SK-N-DZ (cell line): ENCODE measurements around the gene ZBTB21.
"Not testable (repeated sequence)": the region's sequence is repeated elsewhere in the genome, so short reads cannot be mapped to it uniquely, and the experiment has no call there.

Source experiments
- DNase-seq: peaks from one replicate; pipeline ENCODE4 v3.0.0-alpha.2; 2015; ENCODE audit warnings: low spot score

ZBTB21 gene

DNA sequence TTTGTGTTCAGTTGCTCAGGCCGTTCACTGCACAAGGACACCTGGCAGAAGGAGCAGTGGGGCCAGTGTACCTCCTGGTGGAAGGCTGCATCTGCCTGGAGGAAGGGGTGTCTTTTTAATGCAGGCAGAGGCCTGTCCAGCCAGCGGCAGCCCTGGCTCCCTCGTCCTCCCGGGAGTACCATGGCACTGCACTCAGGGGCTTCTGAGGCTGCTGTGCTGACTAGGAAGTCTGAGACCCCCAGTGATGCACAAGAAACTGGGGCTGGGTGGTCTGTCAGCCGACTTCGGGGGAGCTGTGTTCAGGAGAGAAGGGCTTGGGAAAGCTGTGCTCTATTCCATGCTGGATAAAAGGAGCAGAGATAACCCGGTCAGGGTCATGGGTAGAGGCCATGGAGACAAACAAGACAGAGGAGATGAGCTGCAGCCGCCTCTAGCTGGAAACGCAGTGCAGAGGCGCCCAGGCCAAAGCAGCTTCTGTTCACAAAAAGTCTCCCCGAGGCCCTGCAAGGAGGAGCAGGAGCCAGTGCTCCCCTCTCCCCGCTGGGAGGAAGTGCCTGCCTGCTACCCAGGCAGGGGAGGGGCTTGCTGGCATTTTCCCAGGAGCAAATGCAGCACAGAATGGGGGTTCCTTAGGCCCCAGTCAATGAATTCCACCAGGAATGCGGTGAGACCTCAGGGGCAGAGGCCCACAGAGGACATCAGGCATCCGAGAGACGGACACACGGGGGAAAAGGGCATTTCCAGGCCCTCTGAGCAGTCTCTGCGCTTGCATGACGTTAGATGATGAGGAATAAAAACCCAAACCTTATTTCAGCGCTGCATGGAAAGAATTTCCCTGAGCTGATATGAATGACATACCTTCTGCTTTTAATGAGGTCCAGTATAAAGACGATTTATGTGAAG is 39.2 kb downstream of the ZBTB21 start:
- DNase-seq = no peak

DNA sequence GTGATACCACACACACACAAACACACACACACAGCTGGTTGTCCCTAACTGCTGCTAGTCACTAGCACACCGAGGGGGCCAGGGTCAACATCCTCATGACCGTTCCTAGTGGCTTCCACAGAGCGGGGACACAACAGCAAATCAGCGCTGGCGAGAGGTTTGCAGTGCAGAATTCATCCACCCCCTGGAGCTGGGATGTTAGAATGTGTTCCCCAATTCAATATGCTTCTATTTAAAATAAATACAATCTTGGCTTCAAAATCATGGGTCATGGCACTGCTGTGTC is 40.1 kb downstream of the ZBTB21 start:
- no peak for DNase-seq

DNA sequence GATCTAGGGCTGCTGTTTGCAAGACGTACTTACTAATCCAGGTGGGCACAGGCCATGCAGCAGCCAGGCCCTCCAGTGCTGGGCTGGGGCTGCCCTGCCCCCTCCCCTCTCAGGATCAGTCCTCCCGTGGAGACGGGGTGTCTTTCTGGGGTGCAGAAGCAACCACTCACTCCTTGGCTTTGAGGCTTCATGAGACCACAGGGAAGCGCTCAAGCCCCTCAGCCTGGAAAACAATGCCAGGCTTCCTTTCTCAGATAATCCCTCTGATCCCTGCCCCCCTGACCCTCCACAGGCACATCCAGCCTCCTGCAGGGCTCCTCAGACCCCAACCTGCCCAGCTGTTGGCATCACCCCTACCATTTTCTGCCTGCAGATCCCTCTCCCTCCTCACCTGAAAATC is 42.5 kb downstream of the ZBTB21 start:
- DNase-seq = no peak

DNA sequence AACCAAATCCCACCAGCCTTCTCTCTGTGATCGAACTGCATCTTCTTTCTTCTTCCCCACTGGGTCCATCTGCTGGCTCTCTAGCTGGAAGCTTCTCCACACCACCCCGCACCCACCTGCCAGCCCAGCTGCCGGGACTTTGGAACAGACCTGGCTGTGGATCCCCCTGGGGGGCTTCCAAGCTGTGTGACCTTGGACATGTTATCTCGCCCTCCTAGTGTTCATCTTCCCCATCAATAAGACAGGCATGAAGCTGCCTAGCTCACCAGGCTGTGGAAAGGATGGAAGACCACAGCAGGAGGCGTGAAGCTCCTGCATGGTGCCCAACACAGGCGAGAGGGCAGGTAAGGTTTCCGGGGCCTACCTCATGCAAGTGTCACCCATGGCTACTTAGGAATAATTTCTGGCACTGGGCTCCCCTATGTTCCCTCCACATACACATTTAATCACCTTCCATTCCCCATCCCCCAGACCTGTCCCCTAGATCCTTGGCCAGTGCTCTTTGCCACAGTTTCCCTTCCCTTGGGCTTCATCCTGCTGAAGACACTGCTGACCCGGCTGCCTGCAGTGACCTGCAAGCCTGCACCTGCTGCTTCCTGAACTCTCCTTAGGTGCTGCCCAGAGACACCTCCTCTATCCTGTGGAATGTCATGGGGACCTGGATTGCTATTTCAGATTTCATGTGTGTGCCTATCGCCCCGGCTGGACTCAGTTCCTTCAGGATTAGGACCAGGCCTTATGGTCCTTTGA is 43.1 kb downstream of the ZBTB21 start:
- no peak for DNase-seq

DNA sequence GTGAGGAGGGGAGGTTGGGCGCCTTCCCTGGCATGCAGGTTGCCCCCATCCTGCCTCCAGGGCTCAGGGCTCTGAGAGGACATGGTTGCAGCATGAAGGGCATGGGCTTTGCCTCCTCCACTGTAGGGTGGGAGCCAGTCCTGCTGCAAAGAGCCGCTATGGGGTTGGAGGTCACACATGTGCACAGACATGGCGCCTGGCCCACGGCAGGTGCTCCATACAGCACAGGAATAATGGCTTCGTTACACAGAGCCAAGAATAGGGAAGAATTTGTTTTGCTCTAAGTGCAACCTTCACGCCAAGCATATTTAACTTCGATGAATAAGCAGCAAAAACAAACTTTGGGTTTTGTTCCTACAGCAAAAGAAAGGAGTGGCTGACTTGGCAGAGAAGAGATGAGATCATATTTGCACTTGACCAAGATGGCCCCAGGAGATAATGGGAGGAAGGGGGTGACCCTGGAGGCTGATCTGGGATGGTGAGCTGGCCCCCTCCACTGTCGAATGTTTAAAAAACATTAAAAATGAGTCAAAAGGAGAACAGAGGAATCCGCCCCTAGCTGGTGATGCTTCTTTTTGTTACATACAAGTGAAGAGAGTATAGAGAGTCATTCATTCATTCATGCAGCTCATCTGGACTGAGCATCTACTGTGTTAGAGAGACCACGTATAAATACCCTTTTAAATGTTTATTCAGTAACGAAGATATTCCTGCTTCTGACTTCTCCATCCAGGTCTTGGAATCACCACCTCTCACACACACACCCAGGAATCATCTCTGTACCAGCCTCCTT is 43.9 kb downstream of the ZBTB21 start:
- DNase-seq = no peak

DNA sequence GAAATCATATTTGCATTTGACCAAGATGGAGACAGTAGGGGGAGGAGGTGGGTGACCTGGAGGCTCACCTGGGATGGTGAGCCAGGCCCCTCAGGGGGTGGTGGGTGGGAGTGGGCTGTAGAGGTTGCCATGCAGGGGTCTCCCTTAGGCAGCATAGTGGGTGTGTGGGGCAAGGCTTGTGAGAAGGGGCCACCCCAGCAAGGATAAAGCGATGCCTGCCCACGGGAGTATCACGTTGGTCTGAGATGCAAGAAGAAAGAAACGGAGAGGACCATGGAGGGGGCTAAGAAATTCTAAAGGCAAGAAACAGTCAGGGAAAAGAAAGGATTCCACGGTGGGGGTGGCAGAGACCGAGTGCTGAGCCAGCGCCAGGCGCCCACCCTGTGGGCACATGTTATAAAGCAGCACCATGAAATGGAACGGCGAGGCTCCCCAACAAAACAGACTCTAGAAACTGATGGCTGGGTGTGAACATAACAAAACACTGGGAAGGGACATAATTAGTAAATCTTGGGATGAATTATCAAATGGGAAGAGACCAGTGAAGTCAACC is 44.6 kb downstream of the ZBTB21 start:
- no peak for DNase-seq

DNA sequence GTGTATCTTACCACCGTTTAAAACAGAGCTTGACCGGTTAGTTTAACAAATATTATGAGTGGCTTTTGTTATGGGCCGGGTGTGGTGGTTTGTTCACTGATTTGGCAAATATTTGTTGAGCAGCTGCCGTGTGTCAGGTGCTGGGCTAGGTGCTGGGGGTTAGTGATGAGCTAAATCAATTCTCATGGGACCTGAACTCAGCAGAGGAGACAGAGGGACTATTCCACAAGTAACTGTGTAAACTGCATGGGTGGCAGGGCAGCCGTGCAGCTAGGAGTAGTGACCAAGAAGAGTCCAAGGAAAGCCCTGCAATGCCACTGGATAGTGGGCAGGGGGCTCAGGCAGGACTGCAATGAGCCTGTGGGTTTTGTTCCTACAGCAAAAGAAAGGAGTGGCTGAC is 45.1 kb downstream of the ZBTB21 start:
- no peak for DNase-seq

DNA sequence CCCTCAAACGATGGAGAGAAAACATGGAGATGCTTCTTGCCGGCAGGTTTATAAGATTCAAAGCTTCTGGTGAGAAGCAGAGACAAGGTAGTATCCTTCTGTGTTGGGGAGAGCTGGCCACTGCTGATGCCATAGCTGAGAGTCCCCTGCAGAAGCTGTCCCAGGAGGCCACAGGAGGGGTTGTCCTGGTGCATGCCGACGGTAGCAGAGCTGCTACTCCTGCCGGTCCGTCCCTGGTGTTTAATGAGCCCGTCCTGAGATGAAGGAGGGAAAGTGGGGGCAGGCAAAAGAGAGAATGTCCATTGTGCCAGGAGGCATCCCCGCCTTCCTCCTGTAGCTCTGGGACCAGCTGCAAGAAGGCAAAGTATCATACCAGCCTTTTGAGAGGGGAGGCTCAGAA is 46.0 kb downstream of the ZBTB21 start:
- DNase-seq = no peak

DNA sequence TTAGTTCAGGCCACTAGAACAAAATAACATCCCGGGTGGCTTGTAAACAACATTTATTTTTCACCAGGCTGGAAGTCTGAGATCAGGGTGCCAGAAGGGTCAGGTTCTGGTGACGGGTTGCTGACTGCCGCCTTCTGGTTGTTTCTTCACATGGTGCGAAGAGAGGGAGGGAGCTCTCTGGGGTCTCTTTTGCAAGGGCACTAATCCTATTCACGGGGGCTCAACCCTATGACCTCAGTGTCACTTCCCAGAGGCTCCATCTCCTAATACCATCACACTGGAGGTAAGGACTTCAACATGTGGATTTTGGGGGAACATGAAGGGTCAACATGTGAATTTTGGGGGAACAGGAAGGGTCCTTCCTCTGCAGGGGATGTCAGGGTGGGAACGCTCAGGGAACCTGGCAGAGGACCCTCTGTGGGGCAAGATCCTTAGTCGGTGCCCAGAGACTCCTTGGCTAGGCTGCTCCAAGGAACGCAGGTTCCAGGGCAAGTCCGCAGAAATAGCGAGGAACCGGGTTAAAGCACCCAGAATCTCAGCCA is 47.7 kb downstream of the ZBTB21 start:
- no peak for DNase-seq

DNA sequence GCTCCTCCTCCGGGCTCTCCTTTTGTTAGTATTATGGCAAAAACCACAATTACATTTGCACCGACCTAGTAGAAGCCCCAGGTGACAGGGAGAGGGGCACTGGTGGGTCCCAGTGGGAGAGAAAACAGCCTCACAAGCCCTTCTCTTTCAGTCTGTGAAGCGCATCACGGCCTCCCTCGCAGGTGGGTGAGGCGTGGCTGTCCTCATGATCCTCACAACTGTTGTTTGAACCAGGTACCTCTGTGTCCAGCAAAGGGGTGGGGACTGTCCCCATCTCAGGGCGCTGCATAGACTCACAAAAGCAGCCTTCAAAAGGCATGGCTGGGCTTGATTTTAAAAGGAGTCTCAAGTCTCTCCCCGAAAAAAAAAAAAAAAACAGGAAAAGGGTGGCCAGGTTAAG is 48.4 kb downstream of the ZBTB21 start:
- no peak for DNase-seq

DNA sequence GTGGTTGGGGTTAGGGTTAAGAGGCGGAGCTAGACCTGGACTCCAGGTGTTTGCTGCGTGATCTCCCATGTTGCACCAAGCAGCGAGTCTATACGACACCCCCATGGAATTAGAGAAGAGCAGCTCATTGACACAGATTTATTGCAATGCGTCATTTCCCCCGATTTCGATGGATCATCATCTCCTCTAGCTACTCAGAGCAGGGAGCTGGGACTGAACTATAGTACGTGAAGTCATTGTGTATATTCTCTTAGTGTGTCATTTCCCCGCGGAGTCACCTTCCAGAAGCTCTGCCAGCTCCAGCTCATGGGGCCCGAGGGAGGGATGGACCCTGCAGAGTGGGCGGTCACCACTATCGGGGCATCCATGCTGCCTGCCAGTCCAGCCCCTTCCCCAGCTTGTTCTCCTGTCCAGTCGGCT is 48.9 kb downstream of the ZBTB21 start:
- no peak for DNase-seq

DNA sequence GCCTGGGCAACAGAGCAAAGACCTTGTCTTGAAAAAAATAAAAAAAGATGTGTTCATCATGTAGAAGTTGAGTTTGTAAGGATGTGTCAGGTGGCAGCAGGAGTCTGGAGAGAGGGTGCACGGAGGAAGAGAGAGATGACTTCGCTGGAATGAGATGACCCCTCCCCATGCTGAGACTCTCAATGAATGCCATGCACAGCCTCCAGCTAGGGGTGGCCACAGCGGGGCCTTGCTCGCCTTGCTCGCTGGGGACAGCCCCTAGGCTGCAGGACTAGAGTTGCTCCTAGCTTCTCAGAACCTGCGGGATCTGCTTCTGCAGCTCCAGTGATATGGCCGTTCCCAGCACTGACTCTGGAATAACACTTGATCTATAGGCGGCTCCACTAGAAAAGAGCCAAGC is 49.8 kb downstream of the ZBTB21 start:
- DNase-seq = no peak

DNA sequence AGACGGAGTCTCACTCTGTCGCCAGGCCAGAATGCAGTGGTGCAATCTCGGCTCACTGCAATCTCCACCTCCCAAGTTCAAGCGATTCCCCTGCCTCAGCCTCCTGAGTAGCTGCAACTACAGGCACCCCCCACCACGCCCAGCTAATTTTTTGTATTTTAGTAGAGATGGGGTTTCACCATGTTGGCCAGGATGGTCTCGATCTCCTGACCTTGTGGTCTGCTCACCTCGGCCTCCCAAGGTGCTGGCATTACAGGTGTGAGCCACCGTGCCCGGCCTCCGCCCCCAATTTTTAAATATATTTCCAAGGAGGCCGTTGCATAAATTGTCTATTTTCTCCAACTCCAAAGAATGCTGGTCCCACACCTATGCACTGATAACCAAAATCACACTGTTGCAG is 50.5 kb downstream of the ZBTB21 start:
- DNase-seq = not testable (repeated sequence)

DNA sequence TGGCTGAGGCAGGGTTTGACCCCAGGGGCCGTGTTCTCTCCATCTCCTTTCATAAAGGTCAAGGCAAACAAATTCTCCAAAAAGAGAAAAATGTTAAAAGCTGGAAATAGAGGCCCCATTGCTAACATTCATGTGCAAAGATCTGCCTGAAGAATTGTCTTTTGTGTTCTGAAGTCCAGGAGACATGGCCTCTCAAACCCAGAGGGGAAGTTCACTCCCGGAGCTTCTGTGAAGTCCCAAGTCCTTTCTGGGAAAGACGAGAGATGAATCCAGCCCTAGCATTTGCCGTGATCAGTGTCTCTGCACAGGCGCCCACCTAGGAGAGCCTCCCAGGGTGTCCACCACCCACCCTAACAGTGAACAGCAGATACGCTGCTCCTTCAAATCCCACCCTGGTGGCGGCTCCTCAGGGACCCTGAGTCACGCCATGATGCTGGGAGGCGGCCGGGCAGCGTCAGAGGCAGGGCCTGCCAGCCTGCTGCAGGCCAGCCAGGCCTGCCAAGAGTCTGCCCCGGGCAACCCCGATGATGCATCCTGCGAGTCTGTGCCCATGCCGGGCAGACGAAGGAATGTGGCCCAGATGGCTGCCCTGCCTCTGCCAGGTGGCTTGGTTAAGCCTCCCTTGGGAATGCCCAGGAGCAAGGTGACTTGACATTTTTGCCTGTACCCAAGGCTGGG is 51.1 kb downstream of the ZBTB21 start:
- DNase-seq = no peak

DNA sequence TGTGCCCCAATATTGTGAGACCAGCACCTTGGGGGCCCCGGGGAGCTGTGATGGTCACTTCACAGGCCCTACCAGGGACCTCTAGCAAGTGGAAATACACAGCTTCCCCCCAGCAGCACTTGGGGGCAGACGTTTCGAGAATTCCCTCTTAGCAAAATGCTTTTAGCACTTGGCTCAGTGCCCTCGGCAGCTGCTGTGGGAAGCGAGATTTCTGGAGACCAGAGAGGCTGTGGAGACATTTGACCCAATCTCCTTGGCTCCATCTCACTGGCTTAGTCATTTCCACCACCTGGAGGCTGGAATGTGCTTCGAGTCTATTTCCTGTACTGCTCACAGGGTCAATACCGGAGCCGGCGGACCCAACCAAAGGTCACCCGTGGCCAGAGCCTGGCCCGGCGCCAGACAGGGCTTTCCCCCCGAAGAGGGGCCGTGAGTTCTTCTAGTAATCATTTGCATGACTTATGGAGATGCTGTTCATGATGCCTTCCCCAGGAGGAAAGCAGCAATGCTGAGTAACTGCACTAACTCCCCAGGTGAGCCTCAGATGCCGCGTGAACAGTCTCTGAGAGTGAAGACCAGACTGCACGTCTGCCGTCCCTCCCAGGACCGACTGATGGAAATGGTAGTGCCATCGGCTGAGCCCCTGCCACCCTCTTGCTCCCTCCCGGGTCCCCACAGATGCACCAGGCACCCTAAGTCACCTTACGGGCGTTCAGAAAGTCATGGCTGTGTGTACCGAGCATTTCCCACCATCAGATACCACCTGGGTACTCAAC is 52.0 kb downstream of the ZBTB21 start:
- DNase-seq = no peak

DNA sequence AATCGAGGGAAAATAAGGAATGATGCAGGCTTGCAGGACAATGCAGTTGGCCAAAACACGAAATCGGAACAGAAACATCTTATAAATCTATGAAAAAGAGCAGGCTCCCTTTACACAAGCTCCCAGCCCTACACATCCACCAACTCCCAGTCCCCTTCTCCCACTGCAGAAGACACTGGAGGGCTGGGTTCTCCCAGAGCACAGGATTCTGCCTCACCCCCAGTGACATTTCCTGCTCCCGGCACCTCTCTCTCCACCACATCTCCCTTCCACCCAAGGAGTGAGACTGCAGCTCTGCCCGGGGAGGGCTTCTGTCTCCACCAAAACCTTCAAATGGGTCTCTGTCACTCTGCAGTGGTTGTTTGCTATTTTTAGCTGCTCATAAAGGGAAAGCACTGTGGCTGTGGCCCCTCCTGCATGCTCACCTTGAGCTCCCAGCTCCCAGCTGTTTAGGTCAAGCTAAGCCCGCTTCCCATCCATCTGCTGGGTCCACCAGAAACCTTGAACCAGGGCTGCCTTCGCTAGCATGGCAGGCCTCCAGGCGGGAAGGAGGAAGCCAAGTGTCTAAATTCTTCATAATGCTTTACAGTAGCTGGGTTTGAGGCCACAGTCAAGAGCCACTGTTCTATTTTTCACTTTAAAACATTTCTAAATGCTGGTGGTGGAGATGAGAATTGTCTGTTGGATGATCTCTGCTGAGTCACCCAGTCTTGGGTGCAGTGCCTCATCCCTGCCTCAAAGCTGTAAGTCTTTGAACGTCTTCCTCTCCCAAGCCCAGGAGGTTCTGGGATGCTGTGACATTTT is 53.0 kb downstream of the ZBTB21 start:
- no peak for DNase-seq

DNA sequence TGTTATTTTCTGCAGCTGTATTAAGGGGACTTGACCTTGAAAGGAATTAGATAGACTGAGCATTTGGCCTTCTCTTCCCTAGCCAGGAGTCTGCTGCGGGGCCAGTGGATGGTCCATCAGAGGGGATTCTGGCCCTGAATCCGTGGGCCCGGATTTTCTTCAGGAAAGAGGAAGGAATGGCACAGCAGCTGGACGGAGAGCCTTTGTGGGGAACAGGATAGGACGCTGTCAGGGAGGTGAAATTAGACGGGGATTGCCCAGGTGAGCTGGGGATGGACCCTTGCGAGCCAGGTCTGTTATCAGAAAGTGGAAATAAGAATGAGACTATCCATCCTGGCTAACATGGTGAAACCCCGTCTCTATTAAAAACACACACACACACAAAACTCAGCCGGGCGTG is 54.6 kb downstream of the ZBTB21 start:
- DNase-seq = no peak

DNA sequence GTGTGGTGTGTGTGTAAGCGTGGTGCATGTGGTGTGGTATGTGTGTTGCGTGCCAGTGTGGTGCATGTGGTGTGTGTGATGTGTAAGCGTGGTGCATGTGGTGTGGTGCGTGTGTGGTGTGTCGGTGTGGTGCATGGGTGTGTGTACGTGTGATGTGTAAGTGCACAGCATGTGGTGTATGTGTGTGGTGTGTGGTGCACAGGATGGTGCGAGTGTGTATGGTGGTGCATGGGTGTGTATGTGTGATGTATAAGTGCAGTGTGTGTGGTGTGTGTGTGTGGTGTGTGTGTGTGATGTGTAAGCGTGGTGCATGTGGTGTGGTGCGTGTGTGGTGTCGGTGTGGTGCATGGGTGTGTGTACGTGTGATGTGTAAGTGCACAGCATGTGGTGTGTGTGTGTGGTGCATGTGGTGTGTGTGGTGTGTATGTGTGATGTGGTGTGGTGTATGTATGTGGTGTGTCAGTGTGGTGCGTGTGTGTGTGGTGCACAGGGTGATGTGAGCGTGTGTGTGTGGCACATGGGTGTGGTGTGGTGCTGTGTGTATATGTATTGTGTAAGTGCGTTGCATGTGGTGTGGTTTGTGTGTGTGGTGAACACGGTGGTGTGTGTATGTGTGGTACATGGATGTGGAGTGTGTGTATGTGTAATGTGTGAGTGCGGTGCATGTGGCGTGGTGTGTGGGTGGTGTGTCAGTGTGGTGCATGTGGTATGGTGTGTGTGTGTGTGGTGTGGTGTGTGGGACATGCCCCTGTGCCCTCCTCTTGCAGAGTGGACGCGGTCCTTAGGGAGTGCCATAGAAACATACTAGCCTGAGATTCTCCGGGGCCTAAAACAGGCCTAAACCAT is 55.3 kb downstream of the ZBTB21 start:
- no peak for DNase-seq
